ENCODE measurements around the gene RERE.

DNA sequence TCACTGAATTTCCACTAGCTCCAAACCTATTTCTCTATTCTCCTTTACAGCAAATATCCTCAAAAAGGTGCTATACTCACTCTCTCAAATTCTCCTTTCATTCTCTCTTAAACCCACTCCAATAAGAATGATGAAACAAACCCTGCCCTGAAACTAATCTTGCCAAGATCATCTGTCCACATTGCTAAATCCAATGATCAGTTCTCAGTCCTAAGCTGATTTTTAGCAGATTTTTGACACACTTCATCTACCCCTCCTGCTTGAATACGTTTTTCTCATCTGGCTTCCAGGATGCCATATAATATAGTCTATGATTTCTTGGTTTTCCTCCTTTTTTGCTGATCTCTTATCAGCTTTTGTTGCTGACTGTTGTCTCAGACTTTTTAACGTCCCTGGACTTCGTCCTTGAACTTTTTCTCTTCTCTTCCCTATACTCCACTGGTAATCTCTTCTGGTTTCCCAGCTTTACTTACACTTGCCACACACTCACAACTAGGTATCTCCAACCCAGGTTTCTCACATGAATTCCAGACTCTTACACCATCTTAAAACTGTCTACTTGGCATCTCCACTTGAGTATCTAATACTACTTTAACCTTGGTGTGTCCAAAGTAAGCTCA is 35.3 kb downstream of the RERE start:
- TF ChIP-seq POLR2AphosphoS5 (IDR thresholded peaks at IDR 0.05; ENCODE audit: borderline replicate concordance, low read depth, low read length) (no peak), EZH2 (IDR thresholded peaks at IDR 0.05) (no peak), FOXP2 (optimal IDR thresholded peaks at IDR 0.05; ENCODE audit: control extremely low read depth, extremely low read length, insufficient read depth) (no peak)

All from SK-N-MC (cell line).